NT2/D1 (cell line): ENCODE results near the gene MEF2C.

Experiments
- DNase-seq: peaks from one replicate; pipeline ENCODE4 v3.0.0-alpha.2; 2011; ENCODE audit warnings: low read depth, low spot score
- H3K27me3 ChIP-seq: 2 replicates; pipeline ENCODE4 v1.6.0; 2011; ENCODE audit warnings: mild to moderate bottlenecking; ENCODE audit not compliant: insufficient read length, insufficient read depth
- H3K36me3 ChIP-seq: 2 replicates; pipeline ENCODE4 v1.6.1; 2011; ENCODE audit warnings: mild to moderate bottlenecking, low read length, mixed read lengths; ENCODE audit not compliant: insufficient read depth, insufficient read length
- H3K4me1 ChIP-seq: 2 replicates; pipeline ENCODE4 v1.5.1; 2011; ENCODE audit not compliant: insufficient read depth, insufficient read length
- H3K4me3 ChIP-seq: 2 replicates; pipeline ENCODE4 v1.5.1; 2011; ENCODE audit warnings: low read depth; ENCODE audit not compliant: insufficient read length
- H3K9ac ChIP-seq: 2 replicates; pipeline ENCODE4 v1.6.0; 2011; ENCODE audit warnings: low read depth; ENCODE audit not compliant: insufficient read length
- H3K9me3 ChIP-seq: 2 replicates; pipeline ENCODE4 v1.5.1; 2011; ENCODE audit warnings: mild to moderate bottlenecking, low read length; ENCODE audit not compliant: insufficient read depth
- SUZ12 ChIP-seq: IDR thresholded peaks from 2 replicates; pipeline ENCODE4 v1.6.1; 2011; ENCODE audit not compliant: insufficient read length, insufficient read depth; ENCODE audit errors: extremely low read depth
- YY1 ChIP-seq: IDR thresholded peaks from 2 replicates; pipeline ENCODE4 v1.6.1; 2011; ENCODE audit not compliant: insufficient read length, insufficient read depth
- ZNF274 ChIP-seq: IDR thresholded peaks from 2 replicates; pipeline ENCODE4 v1.6.1; 2011; ENCODE audit warnings: mild to moderate bottlenecking, low read depth, low read length

MEF2C gene

DNA sequence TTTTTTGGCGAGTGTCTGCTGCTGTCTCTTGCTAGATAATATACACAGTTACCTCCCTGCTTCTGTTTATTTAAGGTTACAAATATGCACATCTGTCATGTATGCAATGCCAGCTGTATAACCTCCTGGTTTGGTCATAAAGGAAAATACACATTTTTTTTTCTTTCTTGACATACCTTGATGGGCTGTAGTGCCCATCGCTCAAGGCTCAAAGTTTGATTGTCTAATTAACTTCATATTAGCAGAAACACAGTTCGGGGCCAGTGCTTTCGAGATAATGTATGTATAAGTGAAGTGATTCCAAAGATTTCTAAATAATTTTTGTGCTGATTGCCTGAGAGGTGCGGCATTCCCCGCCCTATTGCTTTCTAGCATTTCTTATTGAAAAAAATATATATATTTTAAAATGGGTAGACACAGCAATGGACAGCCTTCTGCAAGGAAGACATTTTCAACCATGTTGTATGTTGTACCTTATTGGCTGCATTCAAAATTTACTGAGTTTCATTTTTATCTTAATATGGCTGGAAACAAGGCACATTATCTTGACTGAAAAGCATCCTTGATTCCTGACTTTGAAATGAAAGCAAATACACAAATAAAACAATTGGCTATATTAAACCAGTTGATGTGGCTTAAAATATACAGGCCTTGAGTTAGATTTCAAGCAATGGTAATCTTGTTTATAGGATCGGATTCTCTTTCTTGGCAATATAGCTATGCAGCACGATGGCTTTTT lies 206.2 kb downstream of the MEF2C start:
- TF ChIP-seq ZNF274, result no peak
- no peak for TF ChIP-seq SUZ12
- no peak for TF ChIP-seq YY1
- H3K9me3 ChIP-seq, result no peaks in the 10 kb centered on the region
- no peak overlapping the region for H3K9ac ChIP-seq
- peaks cover 6% of the 10 kb centered on the region for H3K4me1 ChIP-seq
- DNase-seq, result no peak
- no peak overlapping the region for H3K4me3 ChIP-seq
- no peaks in the 10 kb centered on the region for H3K36me3 ChIP-seq
- H3K27me3 ChIP-seq, result peaks cover 97% of the 10 kb centered on the region

DNA sequence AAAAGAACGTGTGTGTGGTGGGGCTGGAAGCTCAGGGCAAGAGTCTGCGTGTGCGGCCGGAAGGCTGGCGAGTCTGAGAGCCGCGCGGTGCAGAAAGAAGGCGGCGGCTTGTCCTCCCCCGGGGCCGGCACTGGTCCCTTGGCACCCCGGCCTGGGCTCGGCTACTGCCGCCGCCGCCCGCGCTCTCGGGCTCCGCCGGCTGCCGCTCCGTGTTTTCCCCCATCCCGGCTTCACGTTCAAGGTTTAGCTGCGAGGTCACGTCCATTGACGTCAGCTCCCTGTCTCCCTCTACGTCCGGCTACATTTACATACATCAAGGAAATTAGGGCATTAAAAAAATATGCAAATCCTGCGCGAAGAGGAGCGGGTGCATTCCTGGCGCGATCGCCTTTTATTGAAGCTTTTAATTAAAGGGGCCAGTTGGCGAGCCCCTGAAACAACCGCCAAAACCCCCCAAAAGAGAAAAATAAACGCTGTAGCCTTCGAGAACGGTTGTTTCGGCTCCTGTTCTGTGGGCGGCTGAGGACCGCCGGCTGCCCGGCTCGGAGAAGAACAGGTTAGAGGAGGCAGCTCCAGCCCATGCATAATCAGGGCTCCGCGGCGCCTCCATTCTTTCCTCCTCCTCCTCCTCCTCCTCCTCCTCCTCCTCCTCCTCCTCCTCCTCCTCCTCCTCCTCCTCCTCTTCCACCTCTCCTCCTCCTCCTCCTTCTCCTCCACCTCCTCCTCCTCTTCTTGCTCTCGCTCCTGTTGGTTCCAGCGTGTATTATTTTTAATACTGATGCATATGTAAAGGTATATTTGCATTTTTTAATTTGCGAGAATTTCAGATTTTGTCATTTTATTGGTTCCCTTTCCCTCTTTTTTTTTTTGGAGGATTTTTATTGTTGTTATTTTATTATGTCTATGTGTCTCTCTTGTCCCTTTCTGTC lies 207.0 kb downstream of the MEF2C start:
- Histone ChIP-seq H3K4me3 (peak overlapping the region; percentile 39), H3K9me3 (no peaks in the 10 kb centered on the region), H3K9ac (peak overlapping the region; percentile 61), H3K27me3 (peaks cover 97% of the 10 kb centered on the region), H3K4me1 (peaks cover 6% of the 10 kb centered on the region), H3K36me3 (no peaks in the 10 kb centered on the region)
- no peak for TF ChIP-seq SUZ12
- TF ChIP-seq ZNF274, result no peak
- TF ChIP-seq YY1, result no peak
- peak; percentile 76 for DNase-seq

DNA sequence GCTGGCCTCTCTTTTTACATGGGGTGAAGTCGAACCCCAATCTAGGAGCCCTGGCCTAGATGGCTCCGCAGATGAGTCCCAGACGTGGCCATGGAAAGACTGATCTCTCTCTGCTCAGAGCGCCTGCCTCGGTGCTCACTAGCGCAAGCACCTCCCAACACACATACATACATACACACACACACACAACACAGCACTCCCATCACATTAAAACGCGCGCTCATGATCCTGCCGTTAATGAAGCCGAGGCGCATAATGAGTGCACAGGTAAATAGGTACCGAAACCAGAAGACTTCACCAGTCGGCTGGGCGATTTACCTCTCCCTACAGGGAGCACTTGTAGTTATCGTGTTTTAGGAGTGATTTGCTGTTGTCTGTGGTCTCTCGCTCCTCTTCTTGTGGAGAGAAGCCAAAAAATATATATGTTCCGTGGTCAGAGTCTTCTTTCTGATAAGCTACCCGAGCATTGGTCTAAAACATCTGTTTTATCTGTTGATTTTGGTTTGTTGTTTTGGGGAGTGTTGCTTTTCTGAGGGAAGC lies 207.7 kb downstream of the MEF2C start:
- no peaks in the 10 kb centered on the region for H3K9me3 ChIP-seq
- TF ChIP-seq SUZ12, result peak; percentile 7
- TF ChIP-seq ZNF274, result no peak
- H3K36me3 ChIP-seq, result no peaks in the 10 kb centered on the region
- peaks cover 97% of the 10 kb centered on the region for H3K27me3 ChIP-seq
- peak overlapping the region; percentile 39 for H3K4me3 ChIP-seq
- DNase-seq, result no peak
- peak overlapping the region; percentile 61 for H3K9ac ChIP-seq
- peaks cover 6% of the 10 kb centered on the region for H3K4me1 ChIP-seq

GRCh38 chr5:88674356-88675167 lies 208.4 kb downstream of the MEF2C start:
- Histone ChIP-seq H3K9me3 (no peaks in the 10 kb centered on the region), H3K27me3 (peaks cover 97% of the 10 kb centered on the region), H3K4me3 (peak overlapping the region; percentile 39), H3K4me1 (peaks cover 6% of the 10 kb centered on the region), H3K36me3 (no peaks in the 10 kb centered on the region), H3K9ac (peak overlapping the region; percentile 61)
- no peak for DNase-seq
- TF ChIP-seq SUZ12 (no peak), YY1 (no peak), ZNF274 (no peak)

- H3K9me3 ChIP-seq, result no peaks in the 10 kb centered on the region
- no peak overlapping the region for H3K4me3 ChIP-seq
- no peak for DNase-seq
- peaks cover 97% of the 10 kb centered on the region for H3K27me3 ChIP-seq
- TF ChIP-seq YY1 (no peak), SUZ12 (no peak), ZNF274 (no peak)
- H3K36me3 ChIP-seq, result no peaks in the 10 kb centered on the region
- peaks cover 4% of the 10 kb centered on the region for H3K4me1 ChIP-seq
- no peak overlapping the region for H3K9ac ChIP-seq
Observed at GRCh38 chr5:88673253-88674105, 209.5 kb downstream of the MEF2C start.

DNA sequence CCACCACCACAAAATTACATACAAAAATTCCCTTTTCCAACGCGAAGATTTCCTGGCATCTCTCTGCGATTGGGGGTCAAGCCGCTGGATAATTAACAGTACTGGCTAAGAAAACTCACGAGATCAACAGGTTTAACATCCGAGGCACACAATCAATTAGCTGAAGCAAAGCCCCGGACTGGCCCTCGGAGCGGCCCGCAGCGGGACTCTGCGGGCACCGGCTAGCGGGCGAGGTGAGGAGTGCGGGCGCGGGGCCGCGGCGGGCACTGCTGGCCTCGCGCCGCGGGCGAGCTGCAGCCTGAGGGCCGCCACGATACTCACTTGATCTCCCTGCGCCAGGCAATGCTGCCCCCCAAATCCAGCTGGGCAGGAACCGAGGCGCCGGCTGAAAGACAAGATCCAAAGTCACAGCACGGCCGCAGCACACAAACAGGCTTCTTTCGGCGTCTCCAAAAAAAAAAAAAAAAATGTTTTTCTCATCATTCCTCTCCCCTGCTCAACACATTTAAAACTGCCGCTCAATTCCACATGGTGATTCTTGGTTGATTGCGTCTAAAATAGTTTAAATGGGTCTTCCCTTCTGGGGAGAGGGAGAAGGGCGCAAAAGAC lies 210.2 kb downstream of the MEF2C start:
- H3K27me3 ChIP-seq, result peaks cover 98% of the 10 kb centered on the region
- DNase-seq, result no peak
- H3K9ac ChIP-seq, result peak overlapping the region; percentile 32
- H3K9me3 ChIP-seq, result no peaks in the 10 kb centered on the region
- H3K4me3 ChIP-seq, result peak overlapping the region; percentile 2
- no peak for TF ChIP-seq ZNF274
- TF ChIP-seq YY1, result no peak
- no peak for TF ChIP-seq SUZ12
- H3K4me1 ChIP-seq, result peaks cover 4% of the 10 kb centered on the region
- H3K36me3 ChIP-seq, result no peaks in the 10 kb centered on the region
